Endodermal cell (in vitro differentiated cells): ENCODE measurements around the gene CALCA. TPM values are rescaled to one million over a fixed set of nuclear protein-coding genes. Genes with fewer than 3 reads are reported as not detected.

Experiments
- DNase-seq: peaks from one replicate; pipeline ENCODE4 v3.0.0-alpha.2; 2017
- H3K27ac ChIP-seq: 2 replicates; pipeline ENCODE4 v1.5.1; 2013; ENCODE audit warnings: mild to moderate bottlenecking, low read depth, low read length, moderate library complexity
- H3K27me3 ChIP-seq: 2 replicates; pipeline ENCODE4 v1.6.1; 2013; ENCODE audit warnings: mild to moderate bottlenecking, low read length, moderate library complexity; ENCODE audit not compliant: insufficient read depth, control insufficient read depth, poor library complexity, severe bottlenecking
- H3K36me3 ChIP-seq: 2 replicates; pipeline ENCODE4 v1.7.0; 2013; ENCODE audit warnings: mild to moderate bottlenecking, low read length, moderate library complexity; ENCODE audit not compliant: control insufficient read depth, insufficient read depth
- H3K4me1 ChIP-seq: one replicate; pipeline ENCODE4 v1.7.0; 2013; ENCODE audit warnings: low read length; ENCODE audit not compliant: control insufficient read depth, insufficient read depth
- H3K4me3 ChIP-seq: 2 replicates; pipeline ENCODE4 v1.5.1; 2013; ENCODE audit warnings: mild to moderate bottlenecking, low read length, moderate library complexity
- H3K9ac ChIP-seq: 2 replicates; pipeline ENCODE4 v1.6.1; 2013; ENCODE audit warnings: mild to moderate bottlenecking, low read length, moderate library complexity; ENCODE audit not compliant: poor library complexity, severe bottlenecking; ENCODE audit errors: extremely low read depth
- H3K9me3 ChIP-seq: 2 replicates; pipeline ENCODE4 v1.6.1; 2013; ENCODE audit warnings: mild to moderate bottlenecking, low read length, moderate library complexity; ENCODE audit not compliant: control insufficient read depth
- H3K27ac Mint-ChIP-seq: 2 replicates; pipeline ENCODE4 v1.8.0; 2020; ENCODE audit warnings: mixed read lengths
- H3K27me3 Mint-ChIP-seq: 2 replicates; pipeline ENCODE4 v1.8.0; 2021; ENCODE audit warnings: mild to moderate bottlenecking, mixed read lengths; ENCODE audit not compliant: insufficient read depth
- H3K36me3 Mint-ChIP-seq: 2 replicates; pipeline ENCODE4 v1.8.0; 2020; ENCODE audit warnings: low read depth, mixed read lengths
- H3K4me1 Mint-ChIP-seq: 2 replicates; pipeline ENCODE4 v1.8.0; 2020; ENCODE audit warnings: mixed read lengths
- H3K4me3 Mint-ChIP-seq: 2 replicates; pipeline ENCODE4 v1.8.0; 2020; ENCODE audit warnings: mild to moderate bottlenecking, moderate library complexity, mixed read lengths
- H3K9me3 Mint-ChIP-seq: 2 replicates; pipeline ENCODE4 v1.8.0; 2020; ENCODE audit warnings: mild to moderate bottlenecking, mixed read lengths
- CTCF ChIP-seq: fragments of 200-600 bp; sonication (generic); conservative IDR thresholded peaks from 2 replicates; pipeline ENCODE4 v1.5.0; 2021; ENCODE audit warnings: antibody characterized with exemption, mild to moderate bottlenecking
- WGBS, 2 experiments: methylation state at CpG; one replicate each; pipeline versions ENCODE4 v1.1.5 to v1.1.7; 2013; ENCODE audit warnings: missing lambda C conversion rate in 2 of 2, mixed read lengths in 1 of 2; ENCODE audit not compliant: insufficient coverage in 1 of 2, insufficient read length in 1 of 2; 5-methylcytosine and 5-hydroxymethylcytosine counted together
- total RNA-seq, 2 donors: library from RNA; stranded (reverse); fragmentation: NEBNext Ultra II Directional in 1 of 2; extraction: Animal tissue kit (Norgen Biotek cat#: 25700) in 1 of 2; gene quantifications; 2 replicates in 1 of 2; 3 replicates in 1 of 2; pipeline ENCODE4 v1.2.1, GENCODE V29; 2021

The CALCA gene
- total RNA-seq, 2 donors from 2014 or later = not detected

GRCh38 chr11:14932447-14932846, 39.7 kb downstream of the CALCA start:
- no peaks in the 10 kb centered on the region for H3K27me3 ChIP-seq
- H3K4me1 ChIP-seq = no peaks in the 10 kb centered on the region
- no peak overlapping the region for H3K27ac ChIP-seq
- H3K36me3 ChIP-seq = no peaks in the 10 kb centered on the region
- H3K4me1 Mint-ChIP-seq = no peaks in the 10 kb centered on the region
- TF ChIP-seq CTCF = no peak
- DNase-seq = no peak
- no peak overlapping the region for H3K4me3 ChIP-seq
- H3K27me3 Mint-ChIP-seq = peaks cover 7% of the 10 kb centered on the region
- H3K27ac Mint-ChIP-seq = no peak overlapping the region
- H3K36me3 Mint-ChIP-seq = no peaks in the 10 kb centered on the region
- peaks cover 19% of the 10 kb centered on the region for H3K9me3 Mint-ChIP-seq
- no peak overlapping the region for H3K4me3 Mint-ChIP-seq
- H3K9ac ChIP-seq = no peak overlapping the region
- H3K9me3 ChIP-seq = no peaks in the 10 kb centered on the region

- H3K4me3 ChIP-seq = no peak overlapping the region
- no peaks in the 10 kb centered on the region for H3K4me1 ChIP-seq
- no peaks in the 10 kb centered on the region for H3K36me3 ChIP-seq
- no peaks in the 10 kb centered on the region for H3K27me3 ChIP-seq
- Mint-ChIP-seq H3K4me3 (no peak overlapping the region), H3K27me3 (peaks cover 10% of the 10 kb centered on the region), H3K9me3 (peaks cover 19% of the 10 kb centered on the region), H3K36me3 (no peaks in the 10 kb centered on the region), H3K4me1 (no peaks in the 10 kb centered on the region), H3K27ac (no peak overlapping the region)
- DNase-seq = no peak
- 79 to 100% methylated on average over 2 of the region's 2 CpGs for WGBS, 2 experiments
- no peak overlapping the region for H3K27ac ChIP-seq
- no peak for TF ChIP-seq CTCF
- H3K9me3 ChIP-seq = no peaks in the 10 kb centered on the region
- no peak overlapping the region for H3K9ac ChIP-seq
Measured at GRCh38 chr11:14930369-14930768, 41.8 kb downstream of the CALCA start.

- no peaks in the 10 kb centered on the region for H3K36me3 ChIP-seq
- no peak overlapping the region for H3K27ac Mint-ChIP-seq
Measured at GRCh38 chr11:14927146-14927545, 45.0 kb downstream of the CALCA start.

More at GRCh38 chr11:14927146-14927545, 45.0 kb downstream of the CALCA start:
- no peak overlapping the region for H3K9ac ChIP-seq
- Mint-ChIP-seq H3K4me3 (no peak overlapping the region), H3K27me3 (peaks cover 10% of the 10 kb centered on the region), H3K36me3 (no peaks in the 10 kb centered on the region), H3K4me1 (no peaks in the 10 kb centered on the region), H3K9me3 (peaks cover 6% of the 10 kb centered on the region)
- no peaks in the 10 kb centered on the region for H3K4me1 ChIP-seq
- peaks cover 5% of the 10 kb centered on the region for H3K27me3 ChIP-seq
- no peaks in the 10 kb centered on the region for H3K9me3 ChIP-seq
- TF ChIP-seq CTCF = no peak
- H3K27ac ChIP-seq = no peak overlapping the region
- H3K4me3 ChIP-seq = no peak overlapping the region
- no peak for DNase-seq
